H9 (cell line): ENCODE data around the gene RIOK2. TPM values are rescaled to one million over a fixed set of nuclear protein-coding genes. Genes with fewer than 3 reads are reported as not detected.

Experiments
- DNase-seq: peaks from one replicate; pipeline ENCODE4 v3.0.0-alpha.2; 2017
- H2AFZ ChIP-seq: one replicate; pipeline ENCODE4 v1.6.1; 2013; ENCODE audit warnings: mild to moderate bottlenecking, low read length, control low read depth, moderate library complexity
- H2AK5ac ChIP-seq: 2 replicates; pipeline ENCODE4 v1.6.1; 2013; ENCODE audit warnings: low read length, control low read depth, mixed read lengths; ENCODE audit not compliant: insufficient read length
- H2BK120ac ChIP-seq: one replicate; pipeline ENCODE4 v1.6.1; 2013; ENCODE audit warnings: low read depth, mild to moderate bottlenecking, low read length, control low read depth, inconsistent platforms; ENCODE audit not compliant: poor library complexity, severe bottlenecking
- H2BK12ac ChIP-seq: 2 replicates; pipeline ENCODE4 v1.6.1; 2013; ENCODE audit warnings: low read length, control low read depth, mixed read lengths, low read depth; ENCODE audit not compliant: insufficient read length
- H2BK15ac ChIP-seq: 2 replicates; pipeline ENCODE4 v1.6.1; 2013; ENCODE audit warnings: low read depth, low read length, control low read depth
- H2BK20ac ChIP-seq: one replicate; pipeline ENCODE4 v1.6.1; 2013; ENCODE audit warnings: low read depth, mild to moderate bottlenecking, low read length, control low read depth, inconsistent platforms; ENCODE audit not compliant: poor library complexity, severe bottlenecking
- H2BK5ac ChIP-seq: 2 replicates; pipeline ENCODE4 v1.6.1; 2013; ENCODE audit warnings: low read length, control low read depth, mixed read lengths; ENCODE audit not compliant: insufficient read length
- H3K14ac ChIP-seq: 2 replicates; pipeline ENCODE4 v1.6.1; 2013; ENCODE audit warnings: low read length, control low read depth; ENCODE audit not compliant: insufficient read depth
- H3K18ac ChIP-seq: 2 replicates; pipeline ENCODE4 v1.6.1; 2013; ENCODE audit warnings: low read depth, mild to moderate bottlenecking, mixed read lengths, low read length, control low read depth; ENCODE audit not compliant: insufficient read length
- H3K23ac ChIP-seq: 2 replicates; pipeline ENCODE4 v1.6.1; 2013; ENCODE audit warnings: low read length, control low read depth, mixed read lengths, low read depth; ENCODE audit not compliant: insufficient read length
- H3K23me2 ChIP-seq: 2 replicates; pipeline ENCODE4 v1.6.1; 2013; ENCODE audit warnings: low read depth, mild to moderate bottlenecking, mixed read lengths, low read length, control low read depth; ENCODE audit not compliant: insufficient read length, poor library complexity, severe bottlenecking
- H3K27ac ChIP-seq: 2 replicates; pipeline ENCODE4 v1.5.1; 2013; ENCODE audit warnings: low read length, control low read depth, mixed read lengths, low read depth; ENCODE audit not compliant: insufficient read length
- H3K27me3 ChIP-seq: 2 replicates; pipeline ENCODE4 v1.6.1; 2013; ENCODE audit warnings: low read length, control low read depth, inconsistent platforms; ENCODE audit not compliant: insufficient read depth
- H3K4ac ChIP-seq: 2 replicates; pipeline ENCODE4 v1.6.1; 2013; ENCODE audit warnings: low read depth, mild to moderate bottlenecking, control low read depth, inconsistent platforms, low read length, moderate library complexity
- H3K4me1 ChIP-seq: 2 replicates; pipeline ENCODE4 v1.6.1; 2013; ENCODE audit warnings: low read length, control low read depth, inconsistent platforms; ENCODE audit not compliant: insufficient read depth
- H3K4me2 ChIP-seq: 2 replicates; pipeline ENCODE4 v1.6.1; 2013; ENCODE audit warnings: low read length, control low read depth, mixed read lengths; ENCODE audit not compliant: insufficient read length, insufficient read depth
- H3K56ac ChIP-seq: 2 replicates; pipeline ENCODE4 v1.6.1; 2013; ENCODE audit warnings: low read depth, mild to moderate bottlenecking, mixed read lengths, low read length, control low read depth; ENCODE audit not compliant: insufficient read length
- H3K79me1 ChIP-seq: 2 replicates; pipeline ENCODE4 v1.6.1; 2013; ENCODE audit warnings: low read depth, mild to moderate bottlenecking, moderate library complexity, low read length, control low read depth, inconsistent platforms; ENCODE audit not compliant: insufficient read depth, poor library complexity, severe bottlenecking
- H3K79me2 ChIP-seq: 2 replicates; pipeline ENCODE4 v1.6.1; 2013; ENCODE audit warnings: low read length, control low read depth, inconsistent platforms; ENCODE audit not compliant: insufficient read depth
- H3K9ac ChIP-seq: 2 replicates; pipeline ENCODE4 v1.6.1; 2013; ENCODE audit warnings: low read length, control low read depth, mixed read lengths; ENCODE audit not compliant: insufficient read length; ENCODE audit errors: extremely low read depth
- H3K9me3 ChIP-seq: one replicate; pipeline ENCODE4 v1.6.1; 2013; ENCODE audit warnings: low read depth, low read length, inconsistent platforms; ENCODE audit not compliant: control insufficient read depth
- H3T11ph ChIP-seq: one replicate; pipeline ENCODE4 v1.6.1; 2013; ENCODE audit warnings: mild to moderate bottlenecking, low read length, control low read depth, inconsistent platforms
- H4K20me1 ChIP-seq: one replicate; pipeline ENCODE4 v1.6.1; 2013; ENCODE audit not compliant: control insufficient read depth, insufficient read length, insufficient read depth
- H4K5ac ChIP-seq: 2 replicates; pipeline ENCODE4 v1.6.1; 2013; ENCODE audit warnings: low read depth, mild to moderate bottlenecking, mixed read lengths, low read length, control low read depth; ENCODE audit not compliant: insufficient read length
- H4K8ac ChIP-seq: replicated peaks from 2 replicates; pipeline ENCODE4 v1.6.1; 2013; ENCODE audit warnings: low read length, control low read depth, mixed read lengths, low read depth; ENCODE audit not compliant: insufficient read length
- H4K91ac ChIP-seq: 2 replicates; pipeline ENCODE4 v1.6.1; 2013; ENCODE audit warnings: low read depth, mild to moderate bottlenecking, moderate library complexity, mixed read lengths, low read length, control low read depth; ENCODE audit not compliant: insufficient read length
- H3K27ac Mint-ChIP-seq, 3 experiments: 2 replicates in 2 of 3; 3 replicates in 1 of 3; pipeline ENCODE4 v1.8.0; 2020 to 2021; ENCODE audit warnings: mixed read lengths in 3 of 3, mild to moderate bottlenecking in 1 of 3, moderate library complexity in 1 of 3
- H3K27me3 Mint-ChIP-seq: 2 replicates; pipeline ENCODE4 v1.8.0; 2021; ENCODE audit warnings: low read depth, mild to moderate bottlenecking, moderate library complexity, mixed read lengths
- H3K36me3 Mint-ChIP-seq, 3 experiments: 2 replicates in 2 of 3; 3 replicates in 1 of 3; pipeline ENCODE4 v1.8.0; 2020 to 2021; ENCODE audit warnings: low read depth in 3 of 3, mixed read lengths in 3 of 3; ENCODE audit not compliant: insufficient read depth in 1 of 3
- H3K4me1 Mint-ChIP-seq, 2 experiments: 2 replicates each; pipeline ENCODE4 v1.8.0; 2020; ENCODE audit warnings: mixed read lengths in 2 of 2
- H3K4me3 Mint-ChIP-seq, 2 experiments: 2 replicates in 1 of 2; 3 replicates in 1 of 2; pipeline ENCODE4 v1.8.0; 2020 to 2021; ENCODE audit warnings: mild to moderate bottlenecking in 2 of 2, mixed read lengths in 2 of 2, moderate library complexity in 1 of 2
- H3K9me3 Mint-ChIP-seq, 2 experiments: 2 replicates in 1 of 2; 3 replicates in 1 of 2; pipeline ENCODE4 v1.8.0; 2020; ENCODE audit warnings: mild to moderate bottlenecking in 2 of 2, mixed read lengths in 2 of 2, moderate library complexity in 1 of 2
- WGBS: extraction: QIAGEN DNeasy Blood & Tissue Kit; methylation state at CpG from one replicate; pipeline ENCODE4 v1.1.7; 2013; ENCODE audit warnings: missing lambda C conversion rate, low lambda C conversion rate, mixed read lengths; ENCODE audit not compliant: insufficient read length; ENCODE audit errors: extremely low coverage; 5-methylcytosine and 5-hydroxymethylcytosine counted together
- total RNA-seq: library from RNA; stranded (reverse); gene quantifications from 2 replicates; pipeline ENCODE4 v1.2.1, GENCODE V29; 2021
- TF ChIP-seq, protein P1 (sequence below): fragments of 200-600 bp; sonication (generic); conservative IDR thresholded peaks from 3 replicates; pipeline ENCODE4 v1.8.0; 2021; ENCODE audit warnings: antibody characterized with exemption, mild to moderate bottlenecking

Gene RIOK2
- total RNA-seq, 1 experiment from 2014 or later = 39.5 TPM

DNA sequence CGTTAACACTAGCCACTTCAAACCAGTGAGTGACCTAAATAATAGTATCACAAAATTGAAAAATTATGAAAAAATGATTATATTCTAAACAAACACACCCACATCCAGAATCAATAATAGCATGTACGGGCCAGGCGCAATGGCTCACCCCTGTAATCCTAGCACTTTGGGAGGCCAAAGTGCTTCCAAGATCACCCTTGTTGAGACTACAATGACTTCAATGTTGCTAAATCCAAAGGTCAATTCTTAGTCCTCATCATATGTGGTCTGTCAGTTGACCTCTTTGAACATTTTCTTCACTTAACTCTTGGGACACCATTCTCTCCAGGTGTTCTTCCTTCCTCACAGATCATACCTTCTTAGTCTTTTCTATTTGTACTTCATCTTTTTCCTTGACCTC, 11.3 kb downstream of the RIOK2 start:
- H4K5ac ChIP-seq = no peak overlapping the region
- H3K4me2 ChIP-seq = no peak overlapping the region
- no peak overlapping the region for H3K9ac ChIP-seq
- TF ChIP-seq, protein P1, sequence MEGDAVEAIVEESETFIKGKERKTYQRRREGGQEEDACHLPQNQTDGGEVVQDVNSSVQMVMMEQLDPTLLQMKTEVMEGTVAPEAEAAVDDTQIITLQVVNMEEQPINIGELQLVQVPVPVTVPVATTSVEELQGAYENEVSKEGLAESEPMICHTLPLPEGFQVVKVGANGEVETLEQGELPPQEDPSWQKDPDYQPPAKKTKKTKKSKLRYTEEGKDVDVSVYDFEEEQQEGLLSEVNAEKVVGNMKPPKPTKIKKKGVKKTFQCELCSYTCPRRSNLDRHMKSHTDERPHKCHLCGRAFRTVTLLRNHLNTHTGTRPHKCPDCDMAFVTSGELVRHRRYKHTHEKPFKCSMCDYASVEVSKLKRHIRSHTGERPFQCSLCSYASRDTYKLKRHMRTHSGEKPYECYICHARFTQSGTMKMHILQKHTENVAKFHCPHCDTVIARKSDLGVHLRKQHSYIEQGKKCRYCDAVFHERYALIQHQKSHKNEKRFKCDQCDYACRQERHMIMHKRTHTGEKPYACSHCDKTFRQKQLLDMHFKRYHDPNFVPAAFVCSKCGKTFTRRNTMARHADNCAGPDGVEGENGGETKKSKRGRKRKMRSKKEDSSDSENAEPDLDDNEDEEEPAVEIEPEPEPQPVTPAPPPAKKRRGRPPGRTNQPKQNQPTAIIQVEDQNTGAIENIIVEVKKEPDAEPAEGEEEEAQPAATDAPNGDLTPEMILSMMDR = no peak
- no peak overlapping the region for H3K14ac ChIP-seq
- H3K4me1 ChIP-seq = no peaks in the 10 kb centered on the region
- H2BK20ac ChIP-seq = no peak overlapping the region
- no peaks in the 10 kb centered on the region for H3K9me3 ChIP-seq
- H2BK120ac ChIP-seq = no peak overlapping the region
- Mint-ChIP-seq H3K4me1 (no peaks in the 10 kb centered on the region), H3K4me3 (no peak overlapping the region), H3K27ac (no peak overlapping the region), H3K9me3 (no peaks in the 10 kb centered on the region), H3K27me3 (no peaks in the 10 kb centered on the region), H3K36me3 (peaks cover 22 to 78% (median 60%) of the 10 kb centered on the region in 3 experiments; a peak in 5 of 7 replicates)
- H3K18ac ChIP-seq = no peak overlapping the region
- H2BK12ac ChIP-seq = no peak overlapping the region
- H3K27ac ChIP-seq = no peak overlapping the region
- no peak overlapping the region for H2AFZ ChIP-seq
- no peaks in the 10 kb centered on the region for H3K79me2 ChIP-seq
- H2AK5ac ChIP-seq = no peak overlapping the region
- H3K23ac ChIP-seq = no peak overlapping the region
- H3T11ph ChIP-seq = no peak overlapping the region
- H3K4ac ChIP-seq = no peak overlapping the region
- no peak overlapping the region for H4K8ac ChIP-seq
- no peaks in the 10 kb centered on the region for H3K23me2 ChIP-seq
- H2BK15ac ChIP-seq = no peak overlapping the region
- H3K79me1 ChIP-seq = no peaks in the 10 kb centered on the region
- no peak overlapping the region for H4K91ac ChIP-seq
- H3K56ac ChIP-seq = no peak overlapping the region
- no peak overlapping the region for H2BK5ac ChIP-seq
- H4K20me1 ChIP-seq = no peaks in the 10 kb centered on the region
- no peak for DNase-seq
- WGBS = no CpG with 5 or more reads among the region's 3 CpGs
- H3K27me3 ChIP-seq = no peaks in the 10 kb centered on the region
